ENCODE data around the gene USP38. TPM values are rescaled to one million over a fixed set of nuclear protein-coding genes. Genes with fewer than 3 reads are reported as not detected.
"Not testable (repeated sequence)": the region's sequence is repeated elsewhere in the genome, so short reads cannot be mapped to it uniquely, and the experiment has no call there.

Gene USP38, protein sequence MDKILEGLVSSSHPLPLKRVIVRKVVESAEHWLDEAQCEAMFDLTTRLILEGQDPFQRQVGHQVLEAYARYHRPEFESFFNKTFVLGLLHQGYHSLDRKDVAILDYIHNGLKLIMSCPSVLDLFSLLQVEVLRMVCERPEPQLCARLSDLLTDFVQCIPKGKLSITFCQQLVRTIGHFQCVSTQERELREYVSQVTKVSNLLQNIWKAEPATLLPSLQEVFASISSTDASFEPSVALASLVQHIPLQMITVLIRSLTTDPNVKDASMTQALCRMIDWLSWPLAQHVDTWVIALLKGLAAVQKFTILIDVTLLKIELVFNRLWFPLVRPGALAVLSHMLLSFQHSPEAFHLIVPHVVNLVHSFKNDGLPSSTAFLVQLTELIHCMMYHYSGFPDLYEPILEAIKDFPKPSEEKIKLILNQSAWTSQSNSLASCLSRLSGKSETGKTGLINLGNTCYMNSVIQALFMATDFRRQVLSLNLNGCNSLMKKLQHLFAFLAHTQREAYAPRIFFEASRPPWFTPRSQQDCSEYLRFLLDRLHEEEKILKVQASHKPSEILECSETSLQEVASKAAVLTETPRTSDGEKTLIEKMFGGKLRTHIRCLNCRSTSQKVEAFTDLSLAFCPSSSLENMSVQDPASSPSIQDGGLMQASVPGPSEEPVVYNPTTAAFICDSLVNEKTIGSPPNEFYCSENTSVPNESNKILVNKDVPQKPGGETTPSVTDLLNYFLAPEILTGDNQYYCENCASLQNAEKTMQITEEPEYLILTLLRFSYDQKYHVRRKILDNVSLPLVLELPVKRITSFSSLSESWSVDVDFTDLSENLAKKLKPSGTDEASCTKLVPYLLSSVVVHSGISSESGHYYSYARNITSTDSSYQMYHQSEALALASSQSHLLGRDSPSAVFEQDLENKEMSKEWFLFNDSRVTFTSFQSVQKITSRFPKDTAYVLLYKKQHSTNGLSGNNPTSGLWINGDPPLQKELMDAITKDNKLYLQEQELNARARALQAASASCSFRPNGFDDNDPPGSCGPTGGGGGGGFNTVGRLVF
- 10 to 100 TPM; 29.4 to 31.8 TPM for total RNA-seq

DNA sequence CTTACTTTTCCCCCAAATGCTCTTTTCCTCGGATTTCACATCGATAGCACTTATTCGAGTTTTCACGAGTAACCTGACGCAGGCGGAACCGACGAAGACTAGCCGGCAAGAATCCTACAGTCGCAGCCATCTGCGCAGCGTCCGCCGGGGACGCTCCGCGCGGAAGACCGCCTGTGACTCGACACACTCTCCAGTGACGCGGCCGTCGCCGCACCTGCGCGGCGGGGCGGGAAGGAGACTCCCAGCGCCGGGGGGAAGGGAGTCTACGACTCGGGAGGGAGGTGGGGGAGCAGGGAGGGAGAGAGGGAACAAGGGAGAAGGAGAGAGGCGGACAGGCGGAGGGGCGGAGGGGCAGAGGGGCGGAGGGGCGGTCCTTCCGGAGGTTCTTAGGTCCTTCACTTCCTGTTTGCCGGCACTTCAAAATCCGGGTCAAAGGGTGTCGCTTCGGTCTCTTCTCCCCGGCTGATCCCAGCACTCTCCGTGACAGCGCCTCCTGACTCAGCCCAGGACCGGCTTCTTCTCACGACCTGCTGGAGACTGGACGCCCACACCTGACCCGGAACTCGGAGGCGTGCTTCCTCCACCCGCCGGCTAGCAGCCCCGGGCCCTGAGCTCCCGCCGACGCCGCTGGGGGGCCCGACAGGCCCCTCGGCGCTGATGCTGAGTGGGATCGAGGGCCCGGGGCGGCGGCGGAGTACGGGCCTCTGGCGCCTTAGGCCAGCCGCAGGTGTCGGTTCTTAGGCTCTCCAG lies at the start of gene USP38:
Gene USP38 (plus strand): TSS at position 415 of the 750 bp plus-strand sequence. CDS start 534 bp downstream, outside the sequence.
- Mint-ChIP-seq H3K4me3 (peak within 1 kb of the TSS; percentile 88), H3K27ac (peak within 1 kb of the TSS; percentile 86 to 97), H3K27me3 (no peaks in the 10 kb centered on the region), H3K36me3 (peaks cover 23% of the 10 kb centered on the region), H3K4me1 (ENCODE audit: low read depth in 2 of 2) (peaks cover 42 to 44% of the 10 kb centered on the region in 2 donors), H3K9me3 (no peaks in the 10 kb centered on the region)
- ATAC-seq = peak; percentile 93 to 96
- DNase-seq (ENCODE audit: low spot score) = peak; percentile 90

DNA sequence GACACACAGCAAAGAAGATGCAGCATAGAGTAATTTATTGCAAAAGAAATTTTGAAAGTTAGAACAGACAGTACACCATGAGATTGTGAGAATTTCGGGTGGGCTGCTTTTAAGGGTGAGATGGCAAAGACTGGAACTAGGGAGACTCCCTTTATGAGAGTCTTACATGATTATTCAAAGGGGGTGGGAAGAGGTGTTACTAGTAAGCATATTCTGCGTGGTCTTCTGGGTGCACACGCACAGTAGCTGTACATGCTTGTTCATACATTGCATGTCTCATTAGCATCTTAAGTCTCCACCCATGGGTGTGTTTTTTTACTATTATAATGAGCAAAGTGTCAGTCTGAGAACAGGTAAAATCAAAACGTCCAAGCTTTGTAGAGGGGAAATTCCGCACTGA lies 49.4 kb upstream of the USP38 start:
- no peaks in the 10 kb centered on the region for H3K9me3 Mint-ChIP-seq
- DNase-seq (ENCODE audit: low spot score) (no peak), ATAC-seq (no peak)
- H3K36me3 Mint-ChIP-seq = no peaks in the 10 kb centered on the region
- no peaks in the 10 kb centered on the region for H3K4me1 Mint-ChIP-seq (ENCODE audit: low read depth in 2 of 2)
- H3K27ac Mint-ChIP-seq = no peak overlapping the region
- no peaks in the 10 kb centered on the region for H3K27me3 Mint-ChIP-seq
- H3K4me3 Mint-ChIP-seq = no peak overlapping the region

DNA sequence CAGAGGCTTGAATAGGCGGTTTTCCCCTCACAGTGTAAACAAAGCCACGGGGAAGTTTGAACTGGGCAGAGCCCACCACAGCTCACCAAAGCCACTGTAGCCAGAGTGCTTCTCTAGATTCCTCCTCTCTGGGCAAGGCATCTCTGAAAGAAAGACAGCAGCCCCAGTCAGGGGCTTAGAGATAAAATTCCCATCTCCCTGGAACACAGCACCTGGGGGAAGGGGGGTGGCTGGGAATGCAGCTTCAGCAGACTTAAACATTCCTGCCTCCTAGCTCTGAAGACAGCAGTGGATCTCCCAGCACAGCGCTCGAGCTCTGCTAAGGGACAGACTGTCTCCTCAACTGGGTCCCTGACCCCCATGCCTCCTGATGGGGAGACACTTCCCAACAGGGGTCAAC lies 44.0 kb upstream of the USP38 start:
- H3K4me1 Mint-ChIP-seq (ENCODE audit: low read depth in 2 of 2) = no peaks in the 10 kb centered on the region

DNA sequence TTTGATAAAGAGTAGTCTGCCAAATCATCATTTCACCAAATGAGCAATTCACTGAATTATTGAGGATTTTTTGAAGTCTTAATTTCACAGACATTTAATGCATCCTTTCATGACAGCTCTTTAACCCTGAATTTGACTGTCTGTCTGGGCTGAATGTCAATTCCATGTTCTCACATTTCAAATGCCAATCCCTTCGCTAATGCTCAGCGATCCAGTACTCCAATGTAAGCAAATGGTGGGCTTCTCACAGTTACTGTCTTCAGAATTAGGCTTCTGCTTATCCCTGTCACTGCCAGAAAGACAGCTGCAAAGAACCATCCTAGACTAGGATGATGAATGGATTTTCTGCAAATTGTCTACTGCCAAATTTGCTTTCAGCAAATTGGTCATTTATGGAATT lies 36.2 kb upstream of the USP38 start:
- Mint-ChIP-seq H3K4me3 (no peak overlapping the region), H3K27me3 (peaks cover 0 to 11% of the 10 kb centered on the region in 2 donors), H3K4me1 (ENCODE audit: low read depth in 2 of 2) (no peaks in the 10 kb centered on the region), H3K9me3 (peaks cover 27% of the 10 kb centered on the region), H3K27ac (no peak overlapping the region), H3K36me3 (peaks cover 26% of the 10 kb centered on the region)
- ATAC-seq (no peak), DNase-seq (ENCODE audit: low spot score) (no peak)

More for the DNA sequence above, 44.0 kb upstream of the USP38 start:
- no peak for ATAC-seq
- H3K9me3 Mint-ChIP-seq = peaks cover 17% of the 10 kb centered on the region
- H3K36me3 Mint-ChIP-seq = peaks cover 14% of the 10 kb centered on the region
- no peak overlapping the region for H3K27ac Mint-ChIP-seq
- peaks cover 0 to 13% of the 10 kb centered on the region in 2 donors for H3K27me3 Mint-ChIP-seq
- no peak for DNase-seq (ENCODE audit: low spot score)
- no peak overlapping the region for H3K4me3 Mint-ChIP-seq

DNA sequence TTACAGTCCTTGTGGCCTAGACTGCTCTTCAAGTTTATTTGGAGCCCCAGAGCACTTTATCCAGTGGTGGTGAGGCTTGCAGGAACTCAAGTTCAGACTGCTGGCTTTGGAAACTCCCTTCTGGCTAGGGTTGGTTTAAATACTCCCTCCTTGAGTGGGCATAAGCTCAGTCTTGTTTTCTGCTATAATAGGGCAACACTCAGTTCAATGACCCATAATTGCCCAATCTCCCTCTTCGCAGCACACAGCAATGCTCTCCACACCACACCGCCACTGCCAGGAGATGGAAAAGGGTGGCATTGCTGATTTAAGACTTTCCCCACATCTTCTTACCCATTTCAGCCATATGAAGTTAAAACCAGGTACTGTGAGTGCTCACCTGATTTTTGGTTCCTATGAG lies 27.9 kb upstream of the USP38 start:
- no peak overlapping the region for H3K27ac Mint-ChIP-seq
- DNase-seq (ENCODE audit: low spot score) (no peak), ATAC-seq (no peak)
- peaks cover 31% of the 10 kb centered on the region for H3K36me3 Mint-ChIP-seq
- H3K9me3 Mint-ChIP-seq = peaks cover 26% of the 10 kb centered on the region
- H3K27me3 Mint-ChIP-seq = peaks cover 0 to 16% of the 10 kb centered on the region in 2 donors
- H3K4me1 Mint-ChIP-seq (ENCODE audit: low read depth in 2 of 2) = no peaks in the 10 kb centered on the region
- H3K4me3 Mint-ChIP-seq = no peak overlapping the region

DNA sequence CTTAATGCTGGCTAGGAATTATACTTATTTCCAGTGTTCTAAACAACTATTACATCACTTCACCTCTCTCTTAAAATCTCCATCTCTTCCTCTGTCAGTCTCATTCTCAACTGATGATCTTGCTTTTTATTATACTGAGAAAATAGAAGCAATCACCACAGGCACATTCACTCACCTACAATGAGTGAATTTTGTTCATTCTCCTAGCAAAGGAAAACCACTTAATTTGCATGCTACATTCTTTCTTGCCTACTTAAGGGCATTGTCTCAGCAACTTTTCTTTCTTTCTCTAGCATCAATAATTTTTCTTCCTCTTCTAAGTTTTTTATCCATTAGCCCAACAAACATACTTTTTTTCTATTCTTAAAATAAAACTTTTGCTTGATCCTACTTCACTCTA lies 21.1 kb upstream of the USP38 start:
- Mint-ChIP-seq H3K9me3 (no peaks in the 10 kb centered on the region), H3K27ac (no peak overlapping the region), H3K27me3 (no peaks in the 10 kb centered on the region), H3K4me1 (ENCODE audit: low read depth in 2 of 2) (no peaks in the 10 kb centered on the region), H3K4me3 (no peak overlapping the region), H3K36me3 (no peaks in the 10 kb centered on the region)
- DNase-seq (ENCODE audit: low spot score) = no peak
- ATAC-seq = no peak

DNA sequence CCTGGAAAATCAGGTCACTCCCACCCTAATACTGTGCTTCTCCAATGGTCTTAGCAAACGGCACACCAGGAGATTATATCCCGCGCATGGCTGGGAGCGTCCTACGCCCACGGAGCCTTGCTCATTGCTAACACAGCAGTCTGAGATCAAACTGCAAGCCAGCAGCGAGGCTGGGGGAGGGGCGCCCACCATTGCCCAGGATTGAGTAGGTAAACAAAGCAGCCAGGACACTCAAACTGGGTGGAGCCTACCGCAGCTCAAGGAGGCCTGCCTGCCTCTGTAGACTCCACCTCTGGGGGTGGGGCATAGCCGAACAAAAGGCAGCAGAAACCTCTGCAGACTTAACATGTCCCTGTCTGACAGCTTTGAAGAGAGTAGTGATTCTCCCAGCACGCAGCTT lies 18.0 kb upstream of the USP38 start:
- not testable (repeated sequence) for H3K9me3 Mint-ChIP-seq; H3K36me3 Mint-ChIP-seq; H3K4me3 Mint-ChIP-seq; H3K4me1 Mint-ChIP-seq (ENCODE audit: low read depth in 2 of 2); H3K27me3 Mint-ChIP-seq; H3K27ac Mint-ChIP-seq; DNase-seq (ENCODE audit: low spot score); ATAC-seq

DNA sequence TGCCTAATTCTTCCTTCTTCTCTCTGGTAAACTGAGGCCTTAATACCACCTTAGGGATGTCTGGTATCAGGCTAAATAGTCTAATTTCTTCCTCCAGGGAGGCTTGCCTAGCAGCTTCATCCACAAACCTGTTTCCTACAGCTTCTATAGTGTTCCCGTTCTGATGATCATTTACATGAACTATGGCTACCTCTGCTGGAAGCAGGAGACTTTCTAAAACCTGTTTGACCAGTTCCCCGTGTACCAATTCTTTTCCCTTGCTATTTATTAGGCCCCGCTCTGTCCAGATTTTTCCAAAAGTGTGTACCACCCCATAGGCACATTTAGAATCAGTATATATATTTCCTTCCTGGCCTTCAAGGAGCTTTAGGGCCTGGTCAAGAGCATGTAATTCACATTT lies 5.8 kb upstream of the USP38 start:
- Mint-ChIP-seq H3K27ac (no peak overlapping the region), H3K4me1 (ENCODE audit: low read depth in 2 of 2) (peaks cover 6 to 7% of the 10 kb centered on the region in 2 donors), H3K4me3 (no peak overlapping the region), H3K9me3 (peaks cover 4% of the 10 kb centered on the region), H3K36me3 (peaks cover 12% of the 10 kb centered on the region), H3K27me3 (no peaks in the 10 kb centered on the region)
- DNase-seq (ENCODE audit: low spot score) = no peak
- ATAC-seq = no peak

DNA sequence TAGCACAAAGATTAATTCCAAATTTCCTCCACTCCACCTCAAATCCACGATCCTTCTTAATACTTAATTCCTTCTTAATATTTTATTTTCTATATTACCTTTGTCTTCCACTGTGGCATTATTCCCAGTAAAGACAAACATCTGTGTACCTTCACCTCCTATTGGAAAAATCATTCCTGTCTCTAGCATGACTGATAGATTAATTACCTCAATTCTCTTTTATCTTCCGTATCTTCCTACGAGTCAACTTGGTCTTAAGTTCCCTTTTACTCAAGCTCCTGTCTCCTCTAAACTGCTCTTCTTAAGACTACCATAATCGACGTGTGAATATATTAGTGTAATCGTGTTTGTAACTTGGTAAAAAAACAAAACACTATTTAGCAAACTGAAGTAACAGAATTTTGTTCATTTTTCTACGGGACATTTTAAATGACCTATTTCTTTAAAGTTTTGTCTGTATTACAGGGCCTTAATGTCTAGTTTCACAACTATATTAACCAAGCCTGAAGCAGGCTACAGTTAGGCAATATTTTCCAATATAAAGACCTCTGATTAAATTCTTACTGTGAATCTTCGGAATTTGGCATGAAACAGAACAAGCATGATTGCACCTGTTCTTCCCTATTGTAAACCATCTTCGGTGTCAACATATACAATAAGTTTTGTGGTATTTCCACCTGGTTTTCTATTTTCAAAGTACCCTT lies 1.1 kb upstream of the USP38 start:
- peak overlapping the region; percentile 88 for H3K4me3 Mint-ChIP-seq
- ATAC-seq = no peak
- H3K36me3 Mint-ChIP-seq = peaks cover 16% of the 10 kb centered on the region
- no peaks in the 10 kb centered on the region for H3K9me3 Mint-ChIP-seq
- DNase-seq (ENCODE audit: low spot score) = no peak
- H3K4me1 Mint-ChIP-seq (ENCODE audit: low read depth in 2 of 2) = peaks cover 32 to 35% of the 10 kb centered on the region in 2 donors
- H3K27me3 Mint-ChIP-seq = no peaks in the 10 kb centered on the region
- H3K27ac Mint-ChIP-seq = peak overlapping the region; percentile 86 to 97

DNA sequence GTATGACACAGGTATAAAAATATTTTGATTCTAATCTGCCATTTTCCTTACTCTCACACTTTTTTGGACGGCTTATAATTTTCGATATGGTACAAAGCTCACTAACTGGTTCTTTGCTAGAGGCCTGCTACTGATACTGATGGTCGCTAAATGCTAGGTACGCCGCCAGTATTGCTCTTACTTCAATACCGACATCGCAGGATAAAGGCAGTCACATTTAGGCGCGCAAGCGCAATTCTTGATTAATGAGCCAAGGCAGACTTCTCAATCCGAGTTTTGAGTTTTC lies 557 bp upstream of the USP38 start:
- no peak for DNase-seq (ENCODE audit: low spot score)
- no peaks in the 10 kb centered on the region for H3K9me3 Mint-ChIP-seq
- ATAC-seq = peak; percentile 41 to 43
- H3K27me3 Mint-ChIP-seq = no peaks in the 10 kb centered on the region
- peak overlapping the region; percentile 88 for H3K4me3 Mint-ChIP-seq
- peaks cover 37 to 39% of the 10 kb centered on the region in 2 donors for H3K4me1 Mint-ChIP-seq (ENCODE audit: low read depth in 2 of 2)
- peaks cover 18% of the 10 kb centered on the region for H3K36me3 Mint-ChIP-seq
- H3K27ac Mint-ChIP-seq = peak overlapping the region; percentile 86 to 97

DNA sequence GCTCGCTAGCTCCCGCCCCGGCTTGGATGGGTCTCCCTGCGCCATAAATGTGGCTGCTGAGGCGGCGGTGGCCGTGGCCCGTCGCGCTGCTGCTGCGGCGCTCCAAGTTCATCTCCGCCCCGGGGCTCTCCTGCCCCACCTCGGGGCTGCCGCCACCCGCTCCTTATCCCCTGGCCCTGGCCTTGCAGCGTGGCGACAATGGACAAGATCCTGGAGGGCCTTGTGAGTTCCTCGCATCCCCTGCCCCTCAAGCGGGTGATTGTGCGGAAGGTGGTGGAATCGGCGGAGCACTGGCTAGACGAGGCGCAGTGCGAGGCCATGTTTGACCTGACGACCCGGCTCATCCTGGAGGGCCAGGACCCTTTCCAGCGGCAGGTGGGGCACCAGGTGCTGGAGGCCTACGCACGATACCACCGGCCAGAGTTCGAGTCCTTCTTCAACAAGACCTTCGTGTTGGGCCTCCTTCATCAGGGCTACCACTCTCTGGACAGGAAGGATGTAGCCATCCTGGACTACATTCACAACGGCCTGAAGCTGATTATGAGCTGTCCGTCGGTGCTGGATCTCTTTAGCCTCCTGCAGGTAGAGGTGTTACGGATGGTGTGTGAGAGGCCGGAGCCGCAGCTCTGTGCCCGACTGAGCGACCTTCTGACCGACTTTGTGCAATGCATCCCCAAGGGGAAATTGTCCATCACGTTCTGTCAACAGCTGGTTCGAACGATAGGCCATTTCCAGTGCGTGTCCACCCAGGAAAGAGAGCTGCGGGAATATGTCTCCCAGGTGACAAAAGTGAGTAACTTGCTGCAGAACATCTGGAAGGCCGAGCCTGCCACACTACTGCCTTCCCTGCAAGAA lies 763 bp downstream of the USP38 start:
- DNase-seq (ENCODE audit: low spot score) (peak; percentile 62), ATAC-seq (peak; percentile 16 to 25)
- H3K27me3 Mint-ChIP-seq = no peaks in the 10 kb centered on the region
- H3K36me3 Mint-ChIP-seq = peaks cover 31% of the 10 kb centered on the region
- H3K4me3 Mint-ChIP-seq = peak overlapping the region; percentile 83
- H3K27ac Mint-ChIP-seq = peak overlapping the region; percentile 86 to 97
- peaks cover 47 to 48% of the 10 kb centered on the region in 2 donors for H3K4me1 Mint-ChIP-seq (ENCODE audit: low read depth in 2 of 2)
- no peaks in the 10 kb centered on the region for H3K9me3 Mint-ChIP-seq

DNA sequence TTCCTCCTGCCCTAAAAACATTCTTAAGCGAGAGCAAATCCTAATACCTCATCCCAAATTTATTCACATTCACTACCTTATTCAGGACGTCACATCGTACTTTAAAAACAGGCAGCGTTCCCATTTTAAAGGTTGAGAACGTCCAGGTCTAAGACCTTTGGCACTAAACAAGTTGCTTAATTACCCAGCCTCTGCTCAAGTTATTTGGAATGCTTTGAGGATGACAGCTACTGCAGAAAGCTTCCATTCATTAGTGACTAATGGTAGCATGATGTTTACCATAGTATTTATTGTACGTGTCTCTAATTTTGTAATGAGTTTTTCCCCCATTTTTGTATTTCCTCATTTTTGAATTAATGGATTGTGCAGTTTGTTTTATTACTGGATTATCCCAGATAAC lies 1.5 kb downstream of the USP38 start:
- DNase-seq (ENCODE audit: low spot score) (no peak), ATAC-seq (no peak)
- peak overlapping the region; percentile 83 for H3K4me3 Mint-ChIP-seq
- peaks cover 37% of the 10 kb centered on the region for H3K36me3 Mint-ChIP-seq
- H3K27me3 Mint-ChIP-seq = no peaks in the 10 kb centered on the region
- H3K4me1 Mint-ChIP-seq (ENCODE audit: low read depth in 2 of 2) = peaks cover 50 to 53% of the 10 kb centered on the region in 2 donors
- peak overlapping the region; percentile 86 to 97 for H3K27ac Mint-ChIP-seq
- no peaks in the 10 kb centered on the region for H3K9me3 Mint-ChIP-seq

Data from natural killer cell treated with Interleukin-12 subunit alpha and Interleukin-12 subunit beta and Interleukin-15 and Interleukin-18, amount 100 ng/mL, for 72 hours (primary cell).